ENCODE measurements around the gene MYO9B.

Gene MYO9B

DNA sequence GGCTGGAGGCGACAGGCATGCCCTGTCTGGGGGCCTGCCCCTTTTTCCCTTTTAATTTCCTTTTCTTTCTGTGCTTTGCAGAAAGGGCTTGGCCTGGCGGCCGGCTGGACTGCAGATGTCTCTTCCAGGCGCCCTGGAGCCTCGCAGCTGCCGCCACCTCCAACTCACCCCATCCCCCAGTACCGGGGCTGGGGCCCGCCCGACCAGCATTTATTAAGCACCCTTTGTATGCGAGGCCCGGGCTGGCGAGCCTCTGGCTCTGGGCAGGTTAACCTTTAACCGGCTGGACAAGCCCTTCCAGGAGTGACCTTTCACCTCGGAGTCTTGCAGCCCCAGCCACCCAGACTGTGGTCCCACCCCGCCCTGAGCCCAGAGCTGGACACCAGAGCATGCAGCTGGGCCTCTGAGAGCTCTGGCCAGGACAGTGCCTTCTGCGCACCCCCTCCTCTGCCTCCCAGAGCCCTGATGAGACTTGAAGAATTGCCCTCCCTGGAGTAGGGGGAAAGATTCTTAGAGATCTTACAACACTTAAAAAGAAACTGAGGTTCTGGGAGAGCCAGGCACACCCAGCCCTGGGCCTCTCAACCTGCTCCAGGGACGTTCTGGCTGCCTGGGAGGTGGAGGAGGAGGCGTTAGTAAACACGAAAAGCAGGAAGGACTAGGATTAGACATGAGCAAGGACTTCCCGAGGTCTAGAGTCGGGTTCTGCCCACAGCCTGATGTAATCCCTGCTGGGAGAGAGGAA is 171.3 kb downstream of the MYO9B start:
- no peak for DNase-seq (ENCODE audit: low read depth)
- H3K4me3 ChIP-seq (ENCODE audit: control insufficient read depth, low read depth, low read length), result no peak overlapping the region

DNA sequence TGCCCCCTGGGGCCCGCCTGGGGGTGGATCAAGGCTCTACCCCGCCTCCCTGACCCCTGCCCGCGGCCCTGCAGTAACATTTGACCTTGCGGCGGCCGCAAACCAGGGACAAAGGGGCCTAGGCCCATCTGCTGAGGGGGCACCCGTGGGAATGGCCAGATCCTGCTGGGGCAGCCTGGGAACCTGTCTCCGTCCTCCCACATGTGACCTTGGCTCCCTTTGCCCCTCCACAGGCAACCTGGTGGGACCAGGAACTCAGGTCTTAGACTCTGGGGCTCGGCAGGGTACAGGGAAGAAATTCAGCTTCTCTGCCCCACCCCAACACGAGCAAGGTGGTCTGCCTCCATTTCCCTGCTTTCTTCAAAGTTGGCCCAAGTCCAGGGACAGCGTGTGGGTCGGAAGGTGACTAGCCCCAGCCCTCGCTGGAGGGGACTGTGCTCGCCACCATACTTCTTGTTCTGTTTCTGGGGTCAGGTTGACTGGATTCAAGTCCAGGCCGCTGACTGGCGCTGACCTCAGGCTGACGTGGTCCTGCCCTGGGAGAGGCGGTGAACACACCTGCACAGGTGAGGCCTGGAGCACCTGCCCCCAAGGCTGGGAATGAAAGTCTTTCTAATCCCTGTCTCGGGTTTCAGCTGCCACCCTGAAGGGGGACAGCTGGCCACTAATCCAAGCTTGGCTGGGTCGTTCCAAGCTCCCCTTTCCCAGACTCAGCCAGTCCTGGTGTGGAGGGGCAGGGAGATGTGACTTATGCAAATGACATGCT is 172.6 kb downstream of the MYO9B start:
- no peak for DNase-seq (ENCODE audit: low read depth)
- H3K4me3 ChIP-seq (ENCODE audit: control insufficient read depth, low read depth, low read length), result no peak overlapping the region
- TF ChIP-seq, protein P1, sequence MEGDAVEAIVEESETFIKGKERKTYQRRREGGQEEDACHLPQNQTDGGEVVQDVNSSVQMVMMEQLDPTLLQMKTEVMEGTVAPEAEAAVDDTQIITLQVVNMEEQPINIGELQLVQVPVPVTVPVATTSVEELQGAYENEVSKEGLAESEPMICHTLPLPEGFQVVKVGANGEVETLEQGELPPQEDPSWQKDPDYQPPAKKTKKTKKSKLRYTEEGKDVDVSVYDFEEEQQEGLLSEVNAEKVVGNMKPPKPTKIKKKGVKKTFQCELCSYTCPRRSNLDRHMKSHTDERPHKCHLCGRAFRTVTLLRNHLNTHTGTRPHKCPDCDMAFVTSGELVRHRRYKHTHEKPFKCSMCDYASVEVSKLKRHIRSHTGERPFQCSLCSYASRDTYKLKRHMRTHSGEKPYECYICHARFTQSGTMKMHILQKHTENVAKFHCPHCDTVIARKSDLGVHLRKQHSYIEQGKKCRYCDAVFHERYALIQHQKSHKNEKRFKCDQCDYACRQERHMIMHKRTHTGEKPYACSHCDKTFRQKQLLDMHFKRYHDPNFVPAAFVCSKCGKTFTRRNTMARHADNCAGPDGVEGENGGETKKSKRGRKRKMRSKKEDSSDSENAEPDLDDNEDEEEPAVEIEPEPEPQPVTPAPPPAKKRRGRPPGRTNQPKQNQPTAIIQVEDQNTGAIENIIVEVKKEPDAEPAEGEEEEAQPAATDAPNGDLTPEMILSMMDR (IDR thresholded peaks at IDR 0.05; ENCODE audit: control insufficient read depth, insufficient read depth, low read depth, low read length, missing control alignments), result no peak

More for the DNA sequence above, 171.3 kb downstream of the MYO9B start:
- TF ChIP-seq, protein P1 (IDR thresholded peaks at IDR 0.05; ENCODE audit: control insufficient read depth, insufficient read depth, low read depth, low read length, missing control alignments), result no peak

DNA sequence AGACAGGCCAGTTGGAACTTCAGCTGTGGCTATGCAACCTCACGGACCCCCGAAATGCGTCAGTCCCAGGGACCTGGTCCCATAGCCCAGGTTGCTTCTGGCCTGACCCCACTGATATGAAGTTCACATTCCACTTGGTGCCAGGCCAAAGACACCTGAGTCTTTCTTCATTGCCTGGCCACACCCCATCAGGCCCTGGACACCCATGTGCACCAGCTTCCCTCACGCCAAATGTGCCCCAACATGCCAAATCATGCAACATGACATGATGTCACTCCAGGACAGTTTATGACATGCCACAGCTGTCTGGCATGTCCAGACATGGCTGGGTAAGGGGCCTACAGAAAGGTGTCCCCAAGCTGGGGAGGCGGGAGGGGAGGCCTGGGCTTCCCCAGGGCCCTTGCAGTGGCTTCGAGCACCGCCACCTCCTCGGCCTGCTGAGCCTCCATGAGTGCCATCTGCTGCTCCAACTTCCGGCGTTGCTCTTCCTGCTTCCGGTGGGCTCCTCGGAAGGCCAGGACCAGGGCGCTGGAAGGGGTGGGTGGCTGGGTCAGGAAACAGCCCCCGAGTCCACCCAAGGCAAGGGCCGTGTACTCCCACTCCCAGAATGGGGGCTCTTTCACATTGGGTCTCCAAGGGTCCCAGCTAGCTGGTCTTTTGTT is 174.4 kb downstream of the MYO9B start:
- H3K4me3 ChIP-seq (ENCODE audit: control insufficient read depth, low read depth, low read length), result no peak overlapping the region
- TF ChIP-seq, protein P1 (IDR thresholded peaks at IDR 0.05; ENCODE audit: control insufficient read depth, insufficient read depth, low read depth, low read length, missing control alignments), result no peak
- no peak for DNase-seq (ENCODE audit: low read depth)

DNA sequence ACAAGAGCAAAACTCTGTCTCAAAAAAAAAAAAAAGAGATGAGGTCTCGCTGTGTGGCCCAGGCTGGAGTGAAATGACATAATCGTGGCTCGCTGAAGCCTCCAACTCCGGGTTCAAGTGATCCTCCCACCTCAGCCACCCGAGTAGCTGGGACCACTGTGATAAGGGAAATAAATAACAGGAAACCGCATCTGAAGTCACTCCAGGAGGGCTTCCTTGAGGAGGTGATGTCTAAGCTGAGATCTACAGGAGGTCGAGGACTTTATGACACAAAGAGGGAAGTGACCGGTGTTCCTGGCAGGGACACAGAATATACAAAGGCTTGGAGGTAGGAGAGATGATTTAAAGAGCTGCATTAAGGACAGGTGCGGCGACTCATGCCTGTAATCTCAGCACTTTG is 179.1 kb downstream of the MYO9B start:
- no peak overlapping the region for H3K4me3 ChIP-seq (ENCODE audit: control insufficient read depth, low read depth, low read length)
- DNase-seq (ENCODE audit: low read depth), result no peak
- TF ChIP-seq, protein P1 (IDR thresholded peaks at IDR 0.05; ENCODE audit: control insufficient read depth, insufficient read depth, low read depth, low read length, missing control alignments), result no peak

DNA sequence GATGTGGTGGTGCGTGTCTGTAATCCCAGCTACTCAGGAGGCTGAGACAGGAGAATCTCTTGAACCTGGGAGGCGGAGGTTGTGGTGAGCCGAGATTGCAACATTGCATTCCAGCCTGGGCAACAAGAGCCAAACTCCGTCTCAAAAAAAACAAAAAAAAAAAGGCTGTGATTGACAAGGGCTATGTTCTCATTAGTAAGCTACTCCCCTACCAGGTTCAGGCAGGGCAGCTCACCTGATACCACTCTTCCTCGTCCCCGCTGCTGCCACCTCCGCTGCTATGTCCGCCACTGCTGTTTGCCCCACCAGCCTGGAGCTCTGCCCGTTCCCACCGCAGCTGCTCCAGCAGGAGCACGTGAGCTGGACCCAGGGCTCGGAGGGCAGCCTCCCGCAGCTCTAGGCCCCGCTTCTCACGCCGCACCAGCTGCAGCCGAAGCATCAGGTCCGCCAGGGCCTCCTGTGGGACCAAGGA is 179.6 kb downstream of the MYO9B start:
- DNase-seq (ENCODE audit: low read depth), result no peak
- TF ChIP-seq, protein P1 (IDR thresholded peaks at IDR 0.05; ENCODE audit: control insufficient read depth, insufficient read depth, low read depth, low read length, missing control alignments), result no peak
- no peak overlapping the region for H3K4me3 ChIP-seq (ENCODE audit: control insufficient read depth, low read depth, low read length)

DNA sequence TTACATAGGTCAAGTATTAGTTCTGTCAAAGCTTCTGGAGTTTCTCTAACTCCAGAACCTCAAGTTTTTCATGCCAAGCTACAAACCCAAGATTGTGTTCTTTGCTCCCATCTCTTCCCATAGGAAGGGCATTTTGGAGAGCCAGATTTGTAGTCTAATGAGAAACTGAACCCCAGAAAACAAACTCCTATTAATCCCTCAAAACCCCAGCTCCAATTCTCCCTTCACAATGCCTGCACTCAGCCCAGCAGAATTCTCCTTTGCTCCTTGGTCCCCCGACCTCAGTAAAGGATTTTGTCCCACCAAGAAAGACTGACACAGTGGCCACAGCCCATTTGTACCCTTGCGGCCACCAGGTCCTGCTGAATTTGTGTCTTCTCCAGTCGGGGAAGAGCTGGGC is 180.6 kb downstream of the MYO9B start:
- TF ChIP-seq, protein P1 (IDR thresholded peaks at IDR 0.05; ENCODE audit: control insufficient read depth, insufficient read depth, low read depth, low read length, missing control alignments), result no peak
- DNase-seq (ENCODE audit: low read depth), result no peak
- H3K4me3 ChIP-seq (ENCODE audit: control insufficient read depth, low read depth, low read length), result no peak overlapping the region
